Measurements from ENCODE around the gene UPF1.

DNA sequence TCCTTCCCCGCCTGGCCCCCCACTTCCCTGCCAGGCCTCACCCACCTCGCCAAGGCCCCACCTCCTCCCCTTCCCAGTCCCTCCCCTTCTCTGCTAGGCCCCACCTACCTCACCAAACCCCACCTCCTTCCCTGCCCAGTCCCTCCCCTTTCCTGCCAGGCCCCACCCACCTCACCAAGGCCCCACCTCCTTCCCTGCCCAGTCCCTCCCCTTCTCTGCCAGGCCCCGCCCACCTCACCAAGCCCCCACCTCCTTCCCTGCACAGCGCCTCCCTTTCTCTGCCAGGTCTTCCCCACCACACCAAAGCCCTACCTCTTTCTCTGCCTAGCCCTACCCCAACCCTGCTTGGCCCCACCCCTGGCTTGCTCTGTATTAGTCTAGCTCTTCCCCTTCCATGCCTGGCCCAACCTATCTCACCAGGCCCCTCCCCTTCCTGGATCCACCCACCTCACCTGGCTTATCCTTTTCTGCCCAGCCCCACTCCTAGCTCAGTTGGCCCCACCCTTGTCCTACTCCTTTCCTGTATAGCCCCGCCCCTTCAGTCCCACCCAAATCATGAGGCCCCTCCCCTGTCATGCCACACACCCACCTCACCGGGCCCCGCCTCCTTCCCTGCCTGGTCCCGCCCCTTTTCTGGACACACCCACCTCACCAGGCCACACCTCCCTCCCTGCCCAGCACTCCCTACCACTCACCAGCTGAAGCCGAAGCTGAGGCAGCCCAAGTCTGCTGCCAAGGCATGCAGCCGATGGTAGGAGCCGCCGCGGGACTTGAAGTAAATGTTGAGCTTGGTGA lies 48.0 kb downstream of the UPF1 start:
- TF ChIP-seq, protein P1, sequence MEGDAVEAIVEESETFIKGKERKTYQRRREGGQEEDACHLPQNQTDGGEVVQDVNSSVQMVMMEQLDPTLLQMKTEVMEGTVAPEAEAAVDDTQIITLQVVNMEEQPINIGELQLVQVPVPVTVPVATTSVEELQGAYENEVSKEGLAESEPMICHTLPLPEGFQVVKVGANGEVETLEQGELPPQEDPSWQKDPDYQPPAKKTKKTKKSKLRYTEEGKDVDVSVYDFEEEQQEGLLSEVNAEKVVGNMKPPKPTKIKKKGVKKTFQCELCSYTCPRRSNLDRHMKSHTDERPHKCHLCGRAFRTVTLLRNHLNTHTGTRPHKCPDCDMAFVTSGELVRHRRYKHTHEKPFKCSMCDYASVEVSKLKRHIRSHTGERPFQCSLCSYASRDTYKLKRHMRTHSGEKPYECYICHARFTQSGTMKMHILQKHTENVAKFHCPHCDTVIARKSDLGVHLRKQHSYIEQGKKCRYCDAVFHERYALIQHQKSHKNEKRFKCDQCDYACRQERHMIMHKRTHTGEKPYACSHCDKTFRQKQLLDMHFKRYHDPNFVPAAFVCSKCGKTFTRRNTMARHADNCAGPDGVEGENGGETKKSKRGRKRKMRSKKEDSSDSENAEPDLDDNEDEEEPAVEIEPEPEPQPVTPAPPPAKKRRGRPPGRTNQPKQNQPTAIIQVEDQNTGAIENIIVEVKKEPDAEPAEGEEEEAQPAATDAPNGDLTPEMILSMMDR (IDR thresholded peaks at IDR 0.05; ENCODE audit: insufficient read depth, low read depth, low read length) = no peak
- no peak for TF ChIP-seq EZH2 (IDR thresholded peaks at IDR 0.05; ENCODE audit: insufficient read depth, low read length)

All from astrocyte (in vitro differentiated cells and primary cell).